ENCODE results near the gene RNF126. TPM values are rescaled to one million over a fixed set of nuclear protein-coding genes. Genes with fewer than 3 reads are reported as not detected.

RNF126 gene
- total and polyA plus RNA-seq, 2 experiments from 2014 or later = 95.7 to 112 TPM

DNA sequence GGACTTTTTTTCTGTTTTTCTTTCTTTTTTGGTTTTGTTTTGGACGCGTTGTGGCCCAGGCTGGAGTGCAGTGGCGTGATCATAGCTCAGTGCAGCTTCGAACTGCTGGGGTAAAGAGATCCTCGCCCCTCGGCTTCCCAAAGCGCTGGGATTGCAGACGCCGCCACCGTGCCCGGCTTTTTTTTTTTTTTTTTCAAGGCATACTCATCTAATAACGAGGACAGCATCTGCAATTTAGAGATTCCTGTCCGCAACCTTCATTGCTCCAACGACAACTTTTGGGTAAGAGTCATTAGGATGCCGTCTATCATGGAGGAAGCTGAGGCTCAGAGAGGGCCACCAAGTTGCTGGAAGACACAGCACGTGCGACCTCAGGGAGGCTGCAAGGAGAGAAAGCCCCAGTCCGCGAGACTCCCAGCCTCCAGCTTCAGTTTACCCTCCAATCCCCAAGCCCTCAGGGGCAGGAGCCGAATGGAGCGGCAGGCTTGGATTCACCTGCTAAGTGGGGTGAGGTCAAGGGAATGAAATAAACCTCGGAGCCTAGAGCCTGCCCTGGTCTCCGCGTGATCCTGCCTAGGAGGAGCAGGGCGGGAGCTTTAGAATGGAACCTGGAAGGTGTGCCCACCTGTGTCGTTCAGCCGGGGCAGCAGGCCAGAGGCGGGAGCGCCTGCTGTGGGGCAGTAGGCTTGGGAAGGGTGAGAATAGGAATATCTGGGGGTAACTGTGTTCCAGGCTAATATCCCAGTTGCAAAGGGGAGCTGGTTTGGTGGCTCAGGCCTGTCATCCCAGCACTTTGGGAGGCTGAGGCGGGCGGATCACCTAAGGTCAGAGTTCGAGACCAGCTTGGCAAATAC lies 29.0 kb downstream of the RNF126 start (continued):
- TF ChIP-seq, protein P1, sequence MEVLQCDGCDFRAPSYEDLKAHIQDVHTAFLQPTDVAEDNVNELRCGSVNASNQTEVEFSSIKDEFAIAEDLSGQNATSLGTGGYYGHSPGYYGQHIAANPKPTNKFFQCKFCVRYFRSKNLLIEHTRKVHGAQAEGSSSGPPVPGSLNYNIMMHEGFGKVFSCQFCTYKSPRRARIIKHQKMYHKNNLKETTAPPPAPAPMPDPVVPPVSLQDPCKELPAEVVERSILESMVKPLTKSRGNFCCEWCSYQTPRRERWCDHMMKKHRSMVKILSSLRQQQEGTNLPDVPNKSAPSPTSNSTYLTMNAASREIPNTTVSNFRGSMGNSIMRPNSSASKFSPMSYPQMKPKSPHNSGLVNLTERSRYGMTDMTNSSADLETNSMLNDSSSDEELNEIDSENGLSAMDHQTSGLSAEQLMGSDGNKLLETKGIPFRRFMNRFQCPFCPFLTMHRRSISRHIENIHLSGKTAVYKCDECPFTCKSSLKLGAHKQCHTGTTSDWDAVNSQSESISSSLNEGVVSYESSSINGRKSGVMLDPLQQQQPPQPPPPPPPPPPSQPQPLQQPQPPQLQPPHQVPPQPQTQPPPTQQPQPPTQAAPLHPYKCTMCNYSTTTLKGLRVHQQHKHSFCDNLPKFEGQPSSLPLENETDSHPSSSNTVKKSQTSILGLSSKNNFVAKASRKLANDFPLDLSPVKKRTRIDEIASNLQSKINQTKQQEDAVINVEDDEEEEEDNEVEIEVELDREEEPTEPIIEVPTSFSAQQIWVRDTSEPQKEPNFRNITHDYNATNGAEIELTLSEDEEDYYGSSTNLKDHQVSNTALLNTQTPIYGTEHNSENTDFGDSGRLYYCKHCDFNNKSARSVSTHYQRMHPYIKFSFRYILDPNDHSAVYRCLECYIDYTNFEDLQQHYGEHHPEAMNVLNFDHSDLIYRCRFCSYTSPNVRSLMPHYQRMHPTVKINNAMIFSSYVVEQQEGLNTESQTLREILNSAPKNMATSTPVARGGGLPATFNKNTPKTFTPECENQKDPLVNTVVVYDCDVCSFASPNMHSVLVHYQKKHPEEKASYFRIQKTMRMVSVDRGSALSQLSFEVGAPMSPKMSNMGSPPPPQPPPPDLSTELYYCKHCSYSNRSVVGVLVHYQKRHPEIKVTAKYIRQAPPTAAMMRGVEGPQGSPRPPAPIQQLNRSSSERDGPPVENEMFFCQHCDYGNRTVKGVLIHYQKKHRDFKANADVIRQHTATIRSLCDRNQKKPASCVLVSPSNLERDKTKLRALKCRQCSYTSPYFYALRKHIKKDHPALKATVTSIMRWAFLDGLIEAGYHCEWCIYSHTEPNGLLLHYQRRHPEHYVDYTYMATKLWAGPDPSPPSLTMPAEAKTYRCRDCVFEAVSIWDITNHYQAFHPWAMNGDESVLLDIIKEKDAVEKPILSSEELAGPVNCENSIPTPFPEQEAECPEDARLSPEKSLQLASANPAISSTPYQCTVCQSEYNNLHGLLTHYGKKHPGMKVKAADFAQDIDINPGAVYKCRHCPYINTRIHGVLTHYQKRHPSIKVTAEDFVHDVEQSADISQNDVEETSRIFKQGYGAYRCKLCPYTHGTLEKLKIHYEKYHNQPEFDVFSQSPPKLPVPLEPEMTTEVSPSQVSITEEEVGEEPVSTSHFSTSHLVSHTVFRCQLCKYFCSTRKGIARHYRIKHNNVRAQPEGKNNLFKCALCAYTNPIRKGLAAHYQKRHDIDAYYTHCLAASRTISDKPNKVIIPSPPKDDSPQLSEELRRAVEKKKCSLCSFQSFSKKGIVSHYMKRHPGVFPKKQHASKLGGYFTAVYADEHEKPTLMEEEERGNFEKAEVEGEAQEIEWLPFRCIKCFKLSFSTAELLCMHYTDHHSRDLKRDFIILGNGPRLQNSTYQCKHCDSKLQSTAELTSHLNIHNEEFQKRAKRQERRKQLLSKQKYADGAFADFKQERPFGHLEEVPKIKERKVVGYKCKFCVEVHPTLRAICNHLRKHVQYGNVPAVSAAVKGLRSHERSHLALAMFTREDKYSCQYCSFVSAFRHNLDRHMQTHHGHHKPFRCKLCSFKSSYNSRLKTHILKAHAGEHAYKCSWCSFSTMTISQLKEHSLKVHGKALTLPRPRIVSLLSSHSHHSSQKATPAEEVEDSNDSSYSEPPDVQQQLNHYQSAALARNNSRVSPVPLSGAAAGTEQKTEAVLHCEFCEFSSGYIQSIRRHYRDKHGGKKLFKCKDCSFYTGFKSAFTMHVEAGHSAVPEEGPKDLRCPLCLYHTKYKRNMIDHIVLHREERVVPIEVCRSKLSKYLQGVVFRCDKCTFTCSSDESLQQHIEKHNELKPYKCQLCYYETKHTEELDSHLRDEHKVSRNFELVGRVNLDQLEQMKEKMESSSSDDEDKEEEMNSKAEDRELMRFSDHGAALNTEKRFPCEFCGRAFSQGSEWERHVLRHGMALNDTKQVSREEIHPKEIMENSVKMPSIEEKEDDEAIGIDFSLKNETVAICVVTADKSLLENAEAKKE (CRISPR knock-in tag; IDR thresholded peaks at IDR 0.05) = no peak
- TF ChIP-seq, protein P2, sequence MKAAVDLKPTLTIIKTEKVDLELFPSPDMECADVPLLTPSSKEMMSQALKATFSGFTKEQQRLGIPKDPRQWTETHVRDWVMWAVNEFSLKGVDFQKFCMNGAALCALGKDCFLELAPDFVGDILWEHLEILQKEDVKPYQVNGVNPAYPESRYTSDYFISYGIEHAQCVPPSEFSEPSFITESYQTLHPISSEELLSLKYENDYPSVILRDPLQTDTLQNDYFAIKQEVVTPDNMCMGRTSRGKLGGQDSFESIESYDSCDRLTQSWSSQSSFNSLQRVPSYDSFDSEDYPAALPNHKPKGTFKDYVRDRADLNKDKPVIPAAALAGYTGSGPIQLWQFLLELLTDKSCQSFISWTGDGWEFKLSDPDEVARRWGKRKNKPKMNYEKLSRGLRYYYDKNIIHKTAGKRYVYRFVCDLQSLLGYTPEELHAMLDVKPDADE (IDR thresholded peaks at IDR 0.05) = no peak
- no peak for TF ChIP-seq ZNF331 (CRISPR knock-in tag; IDR thresholded peaks at IDR 0.05; ENCODE audit: low read depth)
- TF ChIP-seq STAT1 (IDR thresholded peaks at IDR 0.05; ENCODE audit: unreplicated experiment) = no peak
- no peak for TF ChIP-seq NANOG (IDR thresholded peaks at IDR 0.05; ENCODE audit: borderline replicate concordance)
- TF ChIP-seq, protein P3, sequence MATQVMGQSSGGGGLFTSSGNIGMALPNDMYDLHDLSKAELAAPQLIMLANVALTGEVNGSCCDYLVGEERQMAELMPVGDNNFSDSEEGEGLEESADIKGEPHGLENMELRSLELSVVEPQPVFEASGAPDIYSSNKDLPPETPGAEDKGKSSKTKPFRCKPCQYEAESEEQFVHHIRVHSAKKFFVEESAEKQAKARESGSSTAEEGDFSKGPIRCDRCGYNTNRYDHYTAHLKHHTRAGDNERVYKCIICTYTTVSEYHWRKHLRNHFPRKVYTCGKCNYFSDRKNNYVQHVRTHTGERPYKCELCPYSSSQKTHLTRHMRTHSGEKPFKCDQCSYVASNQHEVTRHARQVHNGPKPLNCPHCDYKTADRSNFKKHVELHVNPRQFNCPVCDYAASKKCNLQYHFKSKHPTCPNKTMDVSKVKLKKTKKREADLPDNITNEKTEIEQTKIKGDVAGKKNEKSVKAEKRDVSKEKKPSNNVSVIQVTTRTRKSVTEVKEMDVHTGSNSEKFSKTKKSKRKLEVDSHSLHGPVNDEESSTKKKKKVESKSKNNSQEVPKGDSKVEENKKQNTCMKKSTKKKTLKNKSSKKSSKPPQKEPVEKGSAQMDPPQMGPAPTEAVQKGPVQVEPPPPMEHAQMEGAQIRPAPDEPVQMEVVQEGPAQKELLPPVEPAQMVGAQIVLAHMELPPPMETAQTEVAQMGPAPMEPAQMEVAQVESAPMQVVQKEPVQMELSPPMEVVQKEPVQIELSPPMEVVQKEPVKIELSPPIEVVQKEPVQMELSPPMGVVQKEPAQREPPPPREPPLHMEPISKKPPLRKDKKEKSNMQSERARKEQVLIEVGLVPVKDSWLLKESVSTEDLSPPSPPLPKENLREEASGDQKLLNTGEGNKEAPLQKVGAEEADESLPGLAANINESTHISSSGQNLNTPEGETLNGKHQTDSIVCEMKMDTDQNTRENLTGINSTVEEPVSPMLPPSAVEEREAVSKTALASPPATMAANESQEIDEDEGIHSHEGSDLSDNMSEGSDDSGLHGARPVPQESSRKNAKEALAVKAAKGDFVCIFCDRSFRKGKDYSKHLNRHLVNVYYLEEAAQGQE (IDR thresholded peaks at IDR 0.05; ENCODE audit: unreplicated experiment) = no peak
- no peak for TF ChIP-seq POLR2AphosphoS5 (IDR thresholded peaks at IDR 0.05; ENCODE audit: low read depth)
- no peak for TF ChIP-seq CREB1 (CRISPR knock-in tag; IDR thresholded peaks at IDR 0.05; ENCODE audit: low read depth)
- no peak for TF ChIP-seq EZH2phosphoT487 (IDR thresholded peaks at IDR 0.05; ENCODE audit: unreplicated experiment)
